MV-4-11 (cell line): ENCODE results near the gene MXD4.
"Not testable (repeated sequence)": the region's sequence is repeated elsewhere in the genome, so short reads cannot be mapped to it uniquely, and the experiment has no call there.

ENCODE experiments used
- DNase-seq: peaks from one replicate; lab custom pipeline; 2025; lab: John Stamatoyannopoulos, UW

Gene MXD4

DNA sequence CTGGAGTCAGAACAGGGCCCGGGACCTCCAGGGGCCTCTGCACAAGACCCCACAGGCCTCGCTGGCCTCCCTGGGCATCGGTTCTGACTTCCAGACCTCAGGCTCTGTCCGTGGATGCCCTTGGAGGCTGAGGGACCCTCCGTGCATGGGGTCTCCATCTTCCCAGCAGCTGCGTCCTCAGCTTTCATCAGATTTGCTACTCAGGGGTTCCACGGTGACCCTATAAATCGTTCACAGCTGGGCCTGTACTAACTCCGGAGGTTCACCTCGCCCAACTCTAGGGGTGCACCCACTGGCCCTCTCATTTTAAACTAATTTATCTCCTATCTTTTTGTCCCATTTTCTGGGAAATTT is 13.1 kb upstream of the MXD4 start:
- not testable (repeated sequence) for DNase-seq

- DNase-seq: no peak
Measured at GRCh38 chr4:2274320-2275043, 12.6 kb upstream of the MXD4 start.

- DNase-seq: no peak
Measured at GRCh38 chr4:2273657-2274319, 11.9 kb upstream of the MXD4 start.

- DNase-seq: no peak
Measured at GRCh38 chr4:2273221-2273620, 11.3 kb upstream of the MXD4 start.

DNA sequence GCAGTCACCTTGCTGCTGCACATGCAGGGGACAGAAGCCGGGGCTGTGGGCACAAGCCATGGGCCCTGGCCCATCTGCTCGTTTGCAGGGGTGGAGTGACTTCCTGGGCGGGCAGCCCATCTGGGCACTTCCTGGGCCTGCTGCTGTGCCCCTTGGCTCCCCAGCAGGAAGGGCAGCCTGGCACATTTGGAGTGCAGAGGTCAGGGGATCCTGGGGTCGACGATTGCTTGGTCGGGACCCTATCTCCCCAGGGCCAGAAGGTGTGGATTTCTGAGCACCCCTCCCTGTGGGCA is 10.9 kb upstream of the MXD4 start:
- no peak for DNase-seq

GRCh38 chr4:2272026-2272827 is 10.3 kb upstream of the MXD4 start:
- DNase-seq: no peak

GRCh38 chr4:2271279-2272025 is 9.5 kb upstream of the MXD4 start:
- no peak for DNase-seq

- DNase-seq: no peak
Measured at GRCh38 chr4:2270341-2271165, 8.6 kb upstream of the MXD4 start.

DNA sequence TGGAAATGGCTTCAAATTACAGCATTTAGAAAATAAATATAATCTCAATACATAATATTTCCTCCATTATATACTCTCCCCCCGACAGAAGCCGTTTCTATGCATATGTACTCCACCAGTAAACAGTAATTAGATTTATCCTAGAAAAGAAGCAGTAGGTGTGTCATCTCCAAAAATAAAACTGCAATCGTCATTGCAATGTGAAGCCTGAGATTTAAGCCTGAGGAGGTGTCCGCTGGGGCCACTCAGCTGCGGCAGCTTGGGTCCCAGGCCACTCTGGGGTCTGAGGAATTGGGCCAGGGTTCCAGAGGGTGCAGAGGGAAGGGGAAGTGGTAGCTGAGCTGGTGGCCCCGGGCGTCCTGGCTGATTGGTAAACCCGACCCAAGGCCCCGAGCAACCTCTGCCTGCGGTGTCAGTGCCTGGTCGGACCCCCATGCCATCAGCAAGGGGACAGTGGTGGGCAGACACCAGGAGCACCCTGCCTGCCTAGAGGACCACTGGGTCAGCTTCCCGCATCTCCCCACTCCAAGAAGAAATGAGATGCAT is 7.8 kb upstream of the MXD4 start:
- no peak for DNase-seq

- no peak for DNase-seq
Measured at GRCh38 chr4:2269206-2269531, 7.3 kb upstream of the MXD4 start.

- no peak for DNase-seq
Measured at GRCh38 chr4:2268357-2269205, 6.7 kb upstream of the MXD4 start.

GRCh38 chr4:2267841-2268240 is 5.9 kb upstream of the MXD4 start:
- DNase-seq: no peak

DNA sequence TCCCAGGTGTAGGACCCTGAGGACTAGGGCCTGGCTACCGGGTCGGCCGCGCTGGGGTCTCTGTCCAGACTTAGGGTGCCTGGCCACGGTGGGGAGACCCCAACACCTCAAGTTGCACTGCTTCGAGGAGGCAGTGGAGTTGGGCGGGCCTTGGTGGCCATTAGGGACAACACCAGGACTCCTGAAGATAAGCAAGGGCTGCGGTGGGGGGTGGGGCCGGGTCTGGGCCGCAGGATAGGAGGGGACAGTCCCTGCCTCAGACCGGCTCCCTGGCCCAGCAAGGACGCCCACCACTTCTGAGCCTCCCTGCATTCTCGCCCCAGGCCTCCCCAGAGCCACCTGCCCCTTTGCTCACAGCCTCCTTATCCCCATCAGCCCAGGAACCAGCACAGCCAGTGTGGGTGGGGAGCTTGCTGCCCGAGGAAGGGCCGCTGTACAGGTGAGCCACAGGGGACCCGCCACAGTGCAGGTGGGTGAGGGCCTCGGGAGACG is 5.5 kb upstream of the MXD4 start:
- DNase-seq: no peak

- DNase-seq: no peak
Measured at GRCh38 chr4:2266821-2267220, 4.9 kb upstream of the MXD4 start.

- DNase-seq: no peak
Measured at GRCh38 chr4:2266181-2266580, 4.3 kb upstream of the MXD4 start.

DNA sequence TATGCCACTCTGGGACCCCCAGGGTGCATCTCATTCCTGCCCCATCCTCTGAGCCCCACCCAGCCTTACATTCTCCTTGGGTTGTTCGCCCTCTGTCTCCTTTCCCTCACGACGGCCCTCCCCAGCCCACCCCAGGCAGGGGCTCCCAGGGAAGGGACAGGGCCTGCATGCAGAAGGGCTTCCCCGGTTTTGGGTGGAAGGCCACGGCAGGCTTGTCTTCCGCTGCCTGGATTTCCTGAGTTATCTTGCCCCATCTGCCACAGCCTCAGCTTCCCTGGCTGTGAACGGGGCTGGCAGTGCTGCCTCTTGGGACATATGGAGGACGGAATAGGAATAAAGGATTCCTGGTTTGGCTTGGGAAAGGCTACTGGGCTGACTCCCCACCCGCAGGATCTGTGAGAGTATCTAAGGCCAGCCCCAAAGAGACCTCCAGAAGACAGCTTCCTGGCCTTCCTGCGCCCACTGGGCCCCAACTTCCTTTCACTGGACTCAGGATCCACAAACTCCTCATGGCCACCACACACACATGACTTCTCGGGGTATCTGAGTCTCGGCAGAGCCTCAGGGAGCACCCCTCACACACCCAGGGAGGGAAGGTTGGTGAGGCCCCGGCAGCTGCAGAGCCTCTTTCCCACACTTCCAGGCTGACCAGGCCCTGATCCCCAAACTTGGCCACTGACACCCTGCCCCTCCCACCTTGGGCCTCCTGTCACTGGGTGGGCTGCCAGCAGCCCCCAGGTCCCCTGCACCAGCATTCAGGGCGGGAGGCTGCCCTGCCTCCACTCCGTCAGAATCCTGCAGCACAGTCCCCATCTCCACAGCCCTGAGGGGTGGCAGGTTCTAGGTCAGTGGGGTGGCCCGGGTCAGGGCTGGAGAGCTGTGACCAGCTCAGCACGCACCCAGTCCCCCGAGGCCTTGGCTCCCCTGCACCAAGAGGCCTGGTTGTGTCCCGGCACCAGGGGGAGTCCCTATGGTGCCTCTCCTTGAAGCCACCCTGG is 3.5 kb upstream of the MXD4 start:
- DNase-seq: no peak

- DNase-seq: no peak
Measured at GRCh38 chr4:2264481-2265041, 2.7 kb upstream of the MXD4 start.

- no peak for DNase-seq
Measured at GRCh38 chr4:2263926-2264321, 2.0 kb upstream of the MXD4 start.

GRCh38 chr4:2262944-2263250 is 988 bp upstream of the MXD4 start:
- DNase-seq: no peak
